H1 (cell line): ENCODE measurements around the gene PCGF3. TPM values are rescaled to one million over a fixed set of nuclear protein-coding genes. Genes with fewer than 3 reads are reported as not detected.

Experiments used
- BACH1 ChIP-seq: IDR thresholded peaks from 2 replicates; pipeline ENCODE4 v1.6.1; 2012; ENCODE audit warnings: low read length, improper control_type of control experiment
- CEBPB ChIP-seq: IDR thresholded peaks from 2 replicates; pipeline ENCODE4 v1.6.1; 2012; ENCODE audit warnings: low read depth, low read length
- CTBP2 ChIP-seq: IDR thresholded peaks from 2 replicates; pipeline ENCODE4 v1.7.0; 2011; ENCODE audit warnings: borderline replicate concordance, mild to moderate bottlenecking, moderate library complexity, mixed read lengths, low read length; ENCODE audit not compliant: insufficient read depth, insufficient read length
- EGR1 ChIP-seq: IDR thresholded peaks from 2 replicates; pipeline ENCODE4 v1.6.1; 2011; ENCODE audit warnings: low read depth, low read length, borderline replicate concordance
- JUN ChIP-seq: IDR thresholded peaks from 2 replicates; pipeline ENCODE4 v1.6.1; 2011; ENCODE audit warnings: low read depth, mild to moderate bottlenecking, improper control_type of control experiment, low read length
- KDM5A ChIP-seq: fragments of 200-600 bp; IDR thresholded peaks from 2 replicates; pipeline ENCODE4 v1.7.1; 2012; ENCODE audit warnings: mild to moderate bottlenecking, low read length, inconsistent platforms, mixed read lengths
- NANOG ChIP-seq: IDR thresholded peaks from 2 replicates; pipeline ENCODE4 v1.6.1; 2011; ENCODE audit warnings: low read length, low read depth, mild to moderate bottlenecking, inconsistent platforms; ENCODE audit not compliant: insufficient read depth, poor library complexity, severe bottlenecking
- RBBP5 ChIP-seq: IDR thresholded peaks from 2 replicates; pipeline ENCODE4 v1.7.1; 2012; ENCODE audit warnings: low read depth, mild to moderate bottlenecking, inconsistent platforms, low read length, moderate library complexity, borderline replicate concordance
- RFX5 ChIP-seq: IDR thresholded peaks from 2 replicates; pipeline ENCODE4 v1.6.1; 2011; ENCODE audit warnings: low read depth, low read length, improper control_type of control experiment, borderline replicate concordance
- RNF2 ChIP-seq: fragments of 200-900, 300-1000 bp; sonication (generic); IDR thresholded peaks from 2 replicates; pipeline ENCODE4 v1.7.1; 2016; ENCODE audit warnings: borderline replicate concordance, low read depth, mild to moderate bottlenecking, antibody characterized with exemption, low read length; ENCODE audit not compliant: poor library complexity, severe bottlenecking; ENCODE audit errors: missing control alignments
- SP1 ChIP-seq: IDR thresholded peaks from 2 replicates; pipeline ENCODE4 v1.6.1; 2011; ENCODE audit warnings: low read depth, low read length
- SUZ12 ChIP-seq: fragments of 200-600 bp; sonication (generic); IDR thresholded peaks from 2 replicates; pipeline ENCODE4 v1.6.1; 2012; ENCODE audit warnings: mild to moderate bottlenecking, inconsistent platforms, low read length, moderate library complexity, mixed read lengths
- TCF12 ChIP-seq: IDR thresholded peaks from 2 replicates; pipeline ENCODE4 v1.6.1; 2011; ENCODE audit warnings: low read depth, mild to moderate bottlenecking, low read length
- TEAD4 ChIP-seq: IDR thresholded peaks from 2 replicates; pipeline ENCODE4 v1.6.1; 2012; ENCODE audit warnings: low read depth, low read length, inconsistent platforms, mixed read lengths
- polyA plus RNA-seq, 7 experiments: library from polyadenylated mRNA; depleted of rRNA in 3 of 7; stranded (reverse) in 5 of 7; unstranded in 2 of 7; fragments of >200 nt in 5 of 7; fragments of 200-250 nt in 2 of 7; gene quantifications; 1 replicate in 5 of 7; 2 replicates in 1 of 7; 4 replicates in 1 of 7; pipeline versions ENCODE4 v1.2.1 to v1.2.3, GENCODE V29; 2011 to 2013; ENCODE audit warnings: missing spikeins in 2 of 7, mixed read lengths in 2 of 7
- total RNA-seq: library from RNA; stranded (reverse); fragmentation: NEBNext Ultra II Directional; extraction: Animal tissue kit (Norgen Biotek cat#: 25700); gene quantifications from 2 replicates; pipeline ENCODE4 v1.2.1, GENCODE V29; 2021
- TF ChIP-seq, protein P1 (sequence below): IDR thresholded peaks from 2 replicates; pipeline ENCODE4 v1.6.1; 2012; ENCODE audit warnings: inconsistent platforms

The PCGF3 gene
- total and polyA plus RNA-seq, 2 of the 8 experiments (the other 6 are each of a cell fraction or from before 2014, with no cell fraction given) = 52.7 to 52.9 TPM

DNA sequence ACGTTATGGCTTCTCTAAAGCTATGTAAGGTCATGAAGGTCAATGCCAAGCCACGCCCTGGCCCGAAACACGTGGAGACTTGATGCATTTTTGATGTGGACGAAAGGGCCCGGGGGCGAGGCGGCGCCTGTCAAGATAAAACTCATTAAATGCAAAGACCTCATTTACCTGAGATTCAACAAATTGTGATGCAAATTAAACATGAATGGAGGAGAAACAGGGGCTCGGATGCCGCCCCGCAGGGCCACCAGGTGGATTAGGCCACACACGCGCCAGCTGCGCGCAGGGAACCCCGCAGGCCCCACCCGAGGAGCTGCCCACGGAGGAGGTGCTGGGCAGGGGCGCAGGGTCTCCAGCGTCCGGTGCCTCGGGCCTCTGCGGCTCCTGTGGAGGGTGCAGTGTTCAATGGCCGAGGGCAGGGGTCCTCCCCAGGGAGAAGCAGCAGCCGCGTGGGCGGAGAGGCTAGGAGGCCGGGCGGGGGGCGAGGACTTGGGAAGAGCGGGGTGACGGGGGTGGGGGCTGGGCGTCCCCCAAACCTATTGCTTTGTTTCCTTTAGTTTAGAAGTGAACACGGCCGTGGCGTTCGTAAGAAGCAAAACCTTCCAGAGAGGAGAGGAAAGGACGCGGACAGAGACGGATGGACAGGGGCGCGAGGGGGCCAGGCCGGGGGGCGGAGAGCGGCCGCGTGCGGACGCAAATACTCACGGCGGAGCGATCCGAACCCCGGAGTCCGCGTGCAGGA lies 79.9 kb downstream of the PCGF3 start (continued):
- TF ChIP-seq BACH1 (peak; percentile 80), KDM5A (no peak), TEAD4 (no peak; the same call in 1 of the 2 replicates), CTBP2 (no peak), SUZ12 (no peak; the same call in 1 of the 2 replicates), EGR1 (0 out of 2 replicates have a peak, but pooled peaks have one; percentile 22), RNF2 (no peak), RBBP5 (no peak), RFX5 (no peak), JUN (no peak), CEBPB (no peak), SP1 (0 out of 2 replicates have a peak, but pooled peaks have one; percentile 22), NANOG (peak; percentile 89), TCF12 (peak; percentile 70; the same call in 1 of the 2 replicates)
- TF ChIP-seq, protein P1, sequence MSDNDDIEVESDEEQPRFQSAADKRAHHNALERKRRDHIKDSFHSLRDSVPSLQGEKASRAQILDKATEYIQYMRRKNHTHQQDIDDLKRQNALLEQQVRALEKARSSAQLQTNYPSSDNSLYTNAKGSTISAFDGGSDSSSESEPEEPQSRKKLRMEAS = peak; percentile 77
